Measurements from ENCODE around the gene ATXN7L2.
"Not testable (repeated sequence)": the region's sequence is repeated elsewhere in the genome, so short reads cannot be mapped to it uniquely, and the experiment has no call there.

The ATXN7L2 gene

GRCh38 chr1:109468061-109468460, 15.6 kb upstream of the ATXN7L2 start:
- no peak overlapping the region for H3K4me3 ChIP-seq (replicated peaks in 1 of 2; ENCODE audit: low read depth in 2 of 2, low read length in 2 of 2)
- DNase-seq (ENCODE audit: low read depth in 2 of 2): no peak

GRCh38 chr1:109468903-109469302, 14.8 kb upstream of the ATXN7L2 start:
- no peak for TF ChIP-seq CTCF (IDR thresholded peaks at IDR 0.05; ENCODE audit: low read depth, low read length)
- DNase-seq (ENCODE audit: low read depth in 2 of 2): no peak
- H3K4me3 ChIP-seq (replicated peaks in 1 of 2; ENCODE audit: low read depth in 2 of 2, low read length in 2 of 2): no peak overlapping the region

More at GRCh38 chr1:109468061-109468460, 15.6 kb upstream of the ATXN7L2 start:
- TF ChIP-seq CTCF (IDR thresholded peaks at IDR 0.05; ENCODE audit: low read depth, low read length): no peak

GRCh38 chr1:109470245-109470644, 13.5 kb upstream of the ATXN7L2 start:
- no peak overlapping the region for H3K4me3 ChIP-seq (replicated peaks in 1 of 2; ENCODE audit: low read depth in 2 of 2, low read length in 2 of 2)
- no peak for TF ChIP-seq CTCF (IDR thresholded peaks at IDR 0.05; ENCODE audit: low read depth, low read length)
- no peak for DNase-seq (ENCODE audit: low read depth in 2 of 2)

- no peak for DNase-seq (ENCODE audit: low read depth in 2 of 2)
- H3K4me3 ChIP-seq (replicated peaks in 1 of 2; ENCODE audit: low read depth in 2 of 2, low read length in 2 of 2): no peak overlapping the region
- TF ChIP-seq CTCF (IDR thresholded peaks at IDR 0.05; ENCODE audit: low read depth, low read length): no peak
Measured at GRCh38 chr1:109472779-109473178, 10.9 kb upstream of the ATXN7L2 start.

- not testable (repeated sequence) for H3K4me3 ChIP-seq (replicated peaks in 1 of 2; ENCODE audit: low read depth in 2 of 2, low read length in 2 of 2); DNase-seq (ENCODE audit: low read depth in 2 of 2)
Measured at GRCh38 chr1:109473284-109474057, 10.2 kb upstream of the ATXN7L2 start.

GRCh38 chr1:109474697-109475096, 9.0 kb upstream of the ATXN7L2 start:
- DNase-seq (ENCODE audit: low read depth in 2 of 2): no peak
- no peak overlapping the region for H3K4me3 ChIP-seq (replicated peaks in 1 of 2; ENCODE audit: low read depth in 2 of 2, low read length in 2 of 2)
- no peak for TF ChIP-seq CTCF (IDR thresholded peaks at IDR 0.05; ENCODE audit: low read depth, low read length)

- H3K4me3 ChIP-seq (replicated peaks in 1 of 2; ENCODE audit: low read depth in 2 of 2, low read length in 2 of 2): no peak overlapping the region
- no peak for TF ChIP-seq CTCF (IDR thresholded peaks at IDR 0.05; ENCODE audit: low read depth, low read length)
- DNase-seq (ENCODE audit: low read depth in 2 of 2): no peak
Measured at GRCh38 chr1:109475261-109475660, 8.4 kb upstream of the ATXN7L2 start.
